ENCODE measurements around the gene ANKRD2.

Gene ANKRD2

GRCh38 chr10:97529685-97530465 is 42.7 kb upstream of the ANKRD2 start:
- Histone ChIP-seq H2BK15ac (replicated peaks; ENCODE audit: low read depth) (no peak overlapping the region), H3K27ac (ENCODE audit: low read depth, low read length) (no peak overlapping the region), H3K79me2 (ENCODE audit: control insufficient read depth, insufficient read depth, low read length) (no peaks in the 10 kb centered on the region), H3K4me2 (ENCODE audit: low read length) (no peak overlapping the region), H4K8ac (ENCODE audit: low read depth, low read length) (no peak overlapping the region), H2BK5ac (ENCODE audit: low read length) (no peak overlapping the region), H2BK120ac (ENCODE audit: low read depth, low read length) (no peak overlapping the region), H3K4me3 (ENCODE audit: low read length) (no peak overlapping the region), H3K79me1 (ENCODE audit: low read length) (no peaks in the 10 kb centered on the region), H3K23ac (ENCODE audit: low read length) (no peak overlapping the region), H3K27me3 (ENCODE audit: insufficient read depth, low read length, poor library complexity) (no peaks in the 10 kb centered on the region), H3K56ac (ENCODE audit: low read length) (no peak overlapping the region), H3K4me1 (ENCODE audit: control insufficient read depth, low read depth, low read length) (no peaks in the 10 kb centered on the region), H3K9ac (ENCODE audit: low read length) (no peak overlapping the region), H4K5ac (ENCODE audit: low read length) (no peak overlapping the region), H3K4ac (ENCODE audit: low read depth, low read length) (no peak overlapping the region), H3K36me3 (ENCODE audit: control insufficient read depth, insufficient read depth, low read length) (no peaks in the 10 kb centered on the region), H2AK5ac (ENCODE audit: low read length) (no peak overlapping the region), H3K18ac (ENCODE audit: low read length) (no peak overlapping the region)
- DNase-seq: no peak
- no CpG with 5 or more reads among the region's 14 CpGs for WGBS (ENCODE audit: extremely low coverage, insufficient coverage, low lambda C conversion rate)

GRCh38 chr10:97531401-97531986 is 41.1 kb upstream of the ANKRD2 start:
- Histone ChIP-seq H3K4me1 (ENCODE audit: control insufficient read depth, low read depth, low read length) (no peaks in the 10 kb centered on the region), H3K9ac (ENCODE audit: low read length) (no peak overlapping the region), H3K23ac (ENCODE audit: low read length) (no peak overlapping the region), H3K4me3 (ENCODE audit: low read length) (no peak overlapping the region), H3K36me3 (ENCODE audit: control insufficient read depth, insufficient read depth, low read length) (no peaks in the 10 kb centered on the region), H2BK5ac (ENCODE audit: low read length) (no peak overlapping the region), H3K4me2 (ENCODE audit: low read length) (no peak overlapping the region), H3K79me2 (ENCODE audit: control insufficient read depth, insufficient read depth, low read length) (no peaks in the 10 kb centered on the region), H3K4ac (ENCODE audit: low read depth, low read length) (no peak overlapping the region), H3K56ac (ENCODE audit: low read length) (no peak overlapping the region), H4K5ac (ENCODE audit: low read length) (no peak overlapping the region), H3K27ac (ENCODE audit: low read depth, low read length) (no peak overlapping the region), H2BK15ac (replicated peaks; ENCODE audit: low read depth) (no peak overlapping the region), H3K27me3 (ENCODE audit: insufficient read depth, low read length, poor library complexity) (no peaks in the 10 kb centered on the region), H3K79me1 (ENCODE audit: low read length) (no peaks in the 10 kb centered on the region), H3K18ac (ENCODE audit: low read length) (no peak overlapping the region), H2BK120ac (ENCODE audit: low read depth, low read length) (no peak overlapping the region), H2AK5ac (ENCODE audit: low read length) (no peak overlapping the region), H4K8ac (ENCODE audit: low read depth, low read length) (no peak overlapping the region)
- WGBS (ENCODE audit: extremely low coverage, insufficient coverage, low lambda C conversion rate): no CpG with 5 or more reads among the region's 10 CpGs
- peak; percentile 95 for DNase-seq

GRCh38 chr10:97532935-97533671 is 39.5 kb upstream of the ANKRD2 start:
- Histone ChIP-seq H2BK15ac (replicated peaks; ENCODE audit: low read depth) (no peak overlapping the region), H4K8ac (ENCODE audit: low read depth, low read length) (no peak overlapping the region), H3K9ac (ENCODE audit: low read length) (no peak overlapping the region), H3K79me1 (ENCODE audit: low read length) (peaks cover 3% of the 10 kb centered on the region), H3K4me3 (ENCODE audit: low read length) (no peak overlapping the region), H2BK120ac (ENCODE audit: low read depth, low read length) (no peak overlapping the region), H3K36me3 (ENCODE audit: control insufficient read depth, insufficient read depth, low read length) (no peaks in the 10 kb centered on the region), H3K4ac (ENCODE audit: low read depth, low read length) (no peak overlapping the region), H2AK5ac (ENCODE audit: low read length) (no peak overlapping the region), H4K5ac (ENCODE audit: low read length) (no peak overlapping the region), H3K27ac (ENCODE audit: low read depth, low read length) (no peak overlapping the region), H3K4me1 (ENCODE audit: control insufficient read depth, low read depth, low read length) (no peaks in the 10 kb centered on the region), H3K27me3 (ENCODE audit: insufficient read depth, low read length, poor library complexity) (no peaks in the 10 kb centered on the region), H3K23ac (ENCODE audit: low read length) (no peak overlapping the region), H3K4me2 (ENCODE audit: low read length) (no peak overlapping the region), H3K56ac (ENCODE audit: low read length) (no peak overlapping the region), H3K18ac (ENCODE audit: low read length) (no peak overlapping the region), H2BK5ac (ENCODE audit: low read length) (no peak overlapping the region), H3K79me2 (ENCODE audit: control insufficient read depth, insufficient read depth, low read length) (no peaks in the 10 kb centered on the region)
- DNase-seq: peak; percentile 90
- no CpG with 5 or more reads among the region's 12 CpGs for WGBS (ENCODE audit: extremely low coverage, insufficient coverage, low lambda C conversion rate)

GRCh38 chr10:97533888-97534287 is 38.7 kb upstream of the ANKRD2 start:
- no CpG with 5 or more reads among the region's 6 CpGs for WGBS (ENCODE audit: extremely low coverage, insufficient coverage, low lambda C conversion rate)
- Histone ChIP-seq H3K4me1 (ENCODE audit: control insufficient read depth, low read depth, low read length) (no peaks in the 10 kb centered on the region), H3K27ac (ENCODE audit: low read depth, low read length) (no peak overlapping the region), H3K79me1 (ENCODE audit: low read length) (peaks cover 3% of the 10 kb centered on the region), H3K4ac (ENCODE audit: low read depth, low read length) (no peak overlapping the region), H3K4me3 (ENCODE audit: low read length) (no peak overlapping the region), H2BK15ac (replicated peaks; ENCODE audit: low read depth) (no peak overlapping the region), H3K56ac (ENCODE audit: low read length) (no peak overlapping the region), H4K5ac (ENCODE audit: low read length) (no peak overlapping the region), H3K27me3 (ENCODE audit: insufficient read depth, low read length, poor library complexity) (no peaks in the 10 kb centered on the region), H3K18ac (ENCODE audit: low read length) (no peak overlapping the region), H3K79me2 (ENCODE audit: control insufficient read depth, insufficient read depth, low read length) (no peaks in the 10 kb centered on the region), H3K23ac (ENCODE audit: low read length) (no peak overlapping the region), H3K4me2 (ENCODE audit: low read length) (no peak overlapping the region), H2BK5ac (ENCODE audit: low read length) (no peak overlapping the region), H3K9ac (ENCODE audit: low read length) (no peak overlapping the region), H4K8ac (ENCODE audit: low read depth, low read length) (no peak overlapping the region), H3K36me3 (ENCODE audit: control insufficient read depth, insufficient read depth, low read length) (no peaks in the 10 kb centered on the region), H2AK5ac (ENCODE audit: low read length) (no peak overlapping the region), H2BK120ac (ENCODE audit: low read depth, low read length) (no peak overlapping the region)
- DNase-seq: no peak

DNA sequence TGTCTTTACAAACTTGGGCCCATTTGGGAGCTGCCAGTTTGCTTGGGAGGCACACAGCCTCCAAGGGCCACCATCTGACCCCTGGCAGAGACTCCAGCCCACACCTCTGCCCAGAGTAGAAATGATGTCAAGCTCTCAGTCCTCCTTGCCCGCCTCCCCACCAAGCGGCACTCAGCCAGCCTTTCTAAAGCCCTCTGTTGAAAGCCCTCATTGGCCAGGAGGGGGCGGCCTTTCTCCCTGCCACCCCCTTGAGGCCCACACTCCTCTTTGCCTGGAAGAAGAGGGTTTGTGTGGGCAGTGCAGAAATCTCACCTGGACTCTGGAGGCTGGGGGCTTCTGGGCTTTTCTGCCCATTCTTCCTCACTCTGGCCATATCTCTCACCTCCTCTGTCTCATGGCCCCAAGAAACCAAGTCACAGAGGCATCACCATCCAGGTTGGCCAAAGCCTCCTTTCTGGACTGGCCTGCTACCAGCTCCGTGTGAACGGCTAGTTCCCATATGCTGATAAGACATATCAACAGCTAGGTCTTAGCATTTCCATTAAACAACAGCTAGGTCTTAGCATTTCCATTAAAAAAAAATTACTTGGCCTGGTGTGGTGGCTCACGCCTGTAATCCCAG is 37.7 kb upstream of the ANKRD2 start:
- Histone ChIP-seq H2BK15ac (replicated peaks; ENCODE audit: low read depth) (no peak overlapping the region), H3K56ac (ENCODE audit: low read length) (no peak overlapping the region), H3K36me3 (ENCODE audit: control insufficient read depth, insufficient read depth, low read length) (no peaks in the 10 kb centered on the region), H3K23ac (ENCODE audit: low read length) (no peak overlapping the region), H3K4me3 (ENCODE audit: low read length) (no peak overlapping the region), H3K9ac (ENCODE audit: low read length) (no peak overlapping the region), H4K5ac (ENCODE audit: low read length) (no peak overlapping the region), H3K4me2 (ENCODE audit: low read length) (no peak overlapping the region), H3K27me3 (ENCODE audit: insufficient read depth, low read length, poor library complexity) (no peaks in the 10 kb centered on the region), H2BK5ac (ENCODE audit: low read length) (no peak overlapping the region), H3K79me2 (ENCODE audit: control insufficient read depth, insufficient read depth, low read length) (no peaks in the 10 kb centered on the region), H3K18ac (ENCODE audit: low read length) (no peak overlapping the region), H3K4ac (ENCODE audit: low read depth, low read length) (no peak overlapping the region), H2AK5ac (ENCODE audit: low read length) (no peak overlapping the region), H4K8ac (ENCODE audit: low read depth, low read length) (no peak overlapping the region), H3K79me1 (ENCODE audit: low read length) (peaks cover 3% of the 10 kb centered on the region), H2BK120ac (ENCODE audit: low read depth, low read length) (no peak overlapping the region), H3K4me1 (ENCODE audit: control insufficient read depth, low read depth, low read length) (no peaks in the 10 kb centered on the region), H3K27ac (ENCODE audit: low read depth, low read length) (no peak overlapping the region)
- WGBS (ENCODE audit: extremely low coverage, insufficient coverage, low lambda C conversion rate): no CpG with 5 or more reads among the region's 6 CpGs
- peak; percentile 85 for DNase-seq

Measured in mesendoderm (in vitro differentiated cells).